HG02884 (cell line): Measurements from ENCODE around the gene FAM8A1.

ENCODE experiments used
- ATAC-seq: cut with Tn5 transposase; IDR thresholded peaks from one replicate; pipeline ENCODE4 v1.9.1; 2021; ENCODE audit warnings: mild to moderate bottlenecking, moderate library complexity; ENCODE audit not compliant: unreplicated experiment

Gene FAM8A1

GRCh38 chr6:17653198-17653882 lies 53.2 kb downstream of the FAM8A1 start:
- no peak for ATAC-seq

DNA sequence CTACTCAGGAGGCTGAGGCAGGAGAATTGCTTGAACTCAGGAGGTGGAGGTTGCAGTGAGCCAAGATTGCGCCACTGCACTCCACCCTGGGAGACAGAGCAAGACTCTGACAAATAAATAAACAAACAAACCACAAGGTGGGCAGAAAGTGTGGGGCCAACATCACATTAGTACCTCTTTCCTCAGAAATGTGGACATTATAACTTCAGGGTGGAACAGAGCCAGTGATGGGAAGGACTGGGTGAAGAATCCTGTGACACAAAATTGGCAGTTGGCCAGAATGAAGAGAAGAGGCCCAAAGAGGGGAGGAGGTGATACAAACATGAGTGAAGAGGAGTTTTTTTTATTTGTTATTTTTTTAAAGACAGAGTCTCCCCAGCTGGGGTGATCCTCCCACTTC lies 56.0 kb downstream of the FAM8A1 start:
- ATAC-seq, result no peak

- no peak for ATAC-seq
Measured at GRCh38 chr6:17656644-17657043, 56.5 kb downstream of the FAM8A1 start.
